Mesendoderm (in vitro differentiated cells): Measurements from ENCODE around the gene C1orf116.

Source experiments
- DNase-seq: peaks from one replicate; pipeline ENCODE4 v3.0.0; 2013
- H2AK5ac ChIP-seq: 2 replicates; pipeline ENCODE4 v1.6.1; 2013; ENCODE audit warnings: low read length, inconsistent platforms
- H2BK120ac ChIP-seq: 2 replicates; pipeline ENCODE4 v1.6.1; 2013; ENCODE audit warnings: low read depth, mild to moderate bottlenecking, low read length, moderate library complexity, mixed read lengths
- H2BK15ac ChIP-seq: replicated peaks from 2 replicates; pipeline ENCODE4 v1.6.1; 2013; ENCODE audit warnings: low read depth, mild to moderate bottlenecking, moderate library complexity
- H2BK5ac ChIP-seq: 2 replicates; pipeline ENCODE4 v1.6.1; 2013; ENCODE audit warnings: low read length, inconsistent platforms
- H3K18ac ChIP-seq: 2 replicates; pipeline ENCODE4 v1.6.1; 2013; ENCODE audit warnings: mild to moderate bottlenecking, low read length, mixed read lengths
- H3K23ac ChIP-seq: one replicate; pipeline ENCODE4 v1.6.1; 2013; ENCODE audit warnings: low read length
- H3K27ac ChIP-seq: 2 replicates; pipeline ENCODE4 v1.5.1; 2013; ENCODE audit warnings: low read depth, mild to moderate bottlenecking, inconsistent platforms, low read length, moderate library complexity
- H3K27me3 ChIP-seq: 2 replicates; pipeline ENCODE4 v1.6.1; 2013; ENCODE audit warnings: low read length, control low read depth, mild to moderate bottlenecking, inconsistent platforms; ENCODE audit not compliant: insufficient read depth, poor library complexity
- H3K36me3 ChIP-seq: 2 replicates; pipeline ENCODE4 v1.6.1; 2013; ENCODE audit warnings: low read length, inconsistent platforms; ENCODE audit not compliant: control insufficient read depth, insufficient read depth
- H3K4ac ChIP-seq: one replicate; pipeline ENCODE4 v1.6.1; 2013; ENCODE audit warnings: low read depth, mild to moderate bottlenecking, low read length, moderate library complexity
- H3K4me1 ChIP-seq: 2 replicates; pipeline ENCODE4 v1.6.1; 2013; ENCODE audit warnings: low read depth, low read length, inconsistent platforms; ENCODE audit not compliant: control insufficient read depth
- H3K4me2 ChIP-seq: 2 replicates; pipeline ENCODE4 v1.6.1; 2013; ENCODE audit warnings: low read length
- H3K4me3 ChIP-seq: 2 replicates; pipeline ENCODE4 v1.5.1; 2013; ENCODE audit warnings: mild to moderate bottlenecking, low read length
- H3K56ac ChIP-seq: one replicate; pipeline ENCODE4 v1.6.1; 2013; ENCODE audit warnings: low read length
- H3K79me1 ChIP-seq: 2 replicates; pipeline ENCODE4 v1.6.1; 2013; ENCODE audit warnings: low read length, inconsistent platforms
- H3K79me2 ChIP-seq: 2 replicates; pipeline ENCODE4 v1.6.1; 2013; ENCODE audit warnings: mild to moderate bottlenecking, low read length; ENCODE audit not compliant: control insufficient read depth, insufficient read depth
- H3K9ac ChIP-seq: 2 replicates; pipeline ENCODE4 v1.6.1; 2013; ENCODE audit warnings: low read length, inconsistent platforms
- H4K5ac ChIP-seq: one replicate; pipeline ENCODE4 v1.6.1; 2013; ENCODE audit warnings: low read length
- H4K8ac ChIP-seq: one replicate; pipeline ENCODE4 v1.6.1; 2013; ENCODE audit warnings: low read depth, mild to moderate bottlenecking, control low read depth, low read length, moderate library complexity
- WGBS: extraction: QIAGEN DNeasy Blood & Tissue Kit; methylation state at CpG from one replicate; pipeline ENCODE4 v1.1.7; 2013; ENCODE audit warnings: low lambda C conversion rate, missing lambda C conversion rate; ENCODE audit not compliant: insufficient coverage; ENCODE audit errors: extremely low coverage; 5-methylcytosine and 5-hydroxymethylcytosine counted together

C1orf116 gene

GRCh38 chr1:207024202-207025145, 8.1 kb downstream of the C1orf116 start:
- H3K4me1 ChIP-seq = peaks cover 14% of the 10 kb centered on the region

GRCh38 chr1:207022996-207023679, 9.4 kb downstream of the C1orf116 start:
- H3K36me3 ChIP-seq = no peaks in the 10 kb centered on the region
- H2BK15ac ChIP-seq = no peak overlapping the region
- no peak overlapping the region for H3K56ac ChIP-seq
- H3K23ac ChIP-seq = no peak overlapping the region
- H2BK120ac ChIP-seq = no peak overlapping the region
- no peak overlapping the region for H3K27ac ChIP-seq
- no peaks in the 10 kb centered on the region for H3K27me3 ChIP-seq
- H3K4me2 ChIP-seq = no peak overlapping the region
- H3K79me1 ChIP-seq = no peaks in the 10 kb centered on the region
- no peak overlapping the region for H3K9ac ChIP-seq
- WGBS = no CpG with 5 or more reads among the region's 8 CpGs
- H4K8ac ChIP-seq = no peak overlapping the region
- no peak overlapping the region for H2AK5ac ChIP-seq
- no peak overlapping the region for H3K4ac ChIP-seq
- no peak overlapping the region for H4K5ac ChIP-seq
- no peak overlapping the region for H3K18ac ChIP-seq
- no peaks in the 10 kb centered on the region for H3K79me2 ChIP-seq
- H3K4me3 ChIP-seq = no peak overlapping the region
- no peak overlapping the region for H2BK5ac ChIP-seq
- DNase-seq = no peak
- peaks cover 11% of the 10 kb centered on the region for H3K4me1 ChIP-seq

More at GRCh38 chr1:207024202-207025145, 8.1 kb downstream of the C1orf116 start:
- Histone ChIP-seq H3K4me2 (no peak overlapping the region), H3K18ac (peak overlapping the region; percentile 76), H2BK120ac (no peak overlapping the region), H3K4ac (peak overlapping the region; percentile 47), H3K4me3 (no peak overlapping the region), H3K79me1 (no peaks in the 10 kb centered on the region), H3K36me3 (no peaks in the 10 kb centered on the region), H2BK15ac (peak overlapping the region; percentile 28), H2AK5ac (peak overlapping the region; percentile 76), H2BK5ac (no peak overlapping the region), H3K23ac (peak overlapping the region; percentile 11), H3K9ac (no peak overlapping the region), H3K79me2 (no peaks in the 10 kb centered on the region), H3K56ac (peak overlapping the region; percentile 35), H4K8ac (peak overlapping the region; percentile 43), H3K27me3 (no peaks in the 10 kb centered on the region), H4K5ac (no peak overlapping the region), H3K27ac (no peak overlapping the region)
- no peak for DNase-seq
- WGBS = no CpG with 5 or more reads among the region's 18 CpGs

- no peak overlapping the region for H3K4me2 ChIP-seq
- H3K18ac ChIP-seq = no peak overlapping the region
- H2BK120ac ChIP-seq = no peak overlapping the region
- no peaks in the 10 kb centered on the region for H3K36me3 ChIP-seq
- no peak overlapping the region for H4K8ac ChIP-seq
- no peaks in the 10 kb centered on the region for H3K79me2 ChIP-seq
- no peak overlapping the region for H2BK15ac ChIP-seq
- no peaks in the 10 kb centered on the region for H3K27me3 ChIP-seq
- no peak overlapping the region for H2AK5ac ChIP-seq
- H3K79me1 ChIP-seq = no peaks in the 10 kb centered on the region
- no peak overlapping the region for H3K9ac ChIP-seq
- H3K23ac ChIP-seq = no peak overlapping the region
- DNase-seq = no peak
- WGBS = no CpG with 5 or more reads among the region's 15 CpGs
- no peak overlapping the region for H2BK5ac ChIP-seq
- no peak overlapping the region for H3K27ac ChIP-seq
- no peak overlapping the region for H3K4ac ChIP-seq
- no peak overlapping the region for H4K5ac ChIP-seq
- H3K56ac ChIP-seq = no peak overlapping the region
- H3K4me1 ChIP-seq = peaks cover 11% of the 10 kb centered on the region
- H3K4me3 ChIP-seq = no peak overlapping the region
These were observed 10.5 kb downstream of the C1orf116 start for GRCh38 chr1:207021876-207022596.

GRCh38 chr1:207021139-207021861, 11.3 kb downstream of the C1orf116 start:
- Histone ChIP-seq H3K79me1 (no peaks in the 10 kb centered on the region), H2BK5ac (no peak overlapping the region), H3K27me3 (no peaks in the 10 kb centered on the region), H3K79me2 (no peaks in the 10 kb centered on the region), H3K36me3 (no peaks in the 10 kb centered on the region), H3K18ac (no peak overlapping the region), H4K8ac (no peak overlapping the region), H3K9ac (no peak overlapping the region), H3K4me3 (no peak overlapping the region), H2AK5ac (no peak overlapping the region), H2BK120ac (no peak overlapping the region), H4K5ac (no peak overlapping the region), H3K4me1 (peaks cover 11% of the 10 kb centered on the region), H2BK15ac (no peak overlapping the region), H3K4ac (no peak overlapping the region), H3K56ac (no peak overlapping the region), H3K4me2 (no peak overlapping the region), H3K27ac (no peak overlapping the region), H3K23ac (no peak overlapping the region)
- peak; percentile 59 for DNase-seq
- WGBS = no CpG with 5 or more reads among the region's 8 CpGs

GRCh38 chr1:207020709-207021107, 11.8 kb downstream of the C1orf116 start:
- no peaks in the 10 kb centered on the region for H3K27me3 ChIP-seq
- no peak overlapping the region for H2BK15ac ChIP-seq
- no peak overlapping the region for H3K4ac ChIP-seq
- no peak overlapping the region for H3K27ac ChIP-seq
- H3K79me1 ChIP-seq = no peaks in the 10 kb centered on the region
- no peak overlapping the region for H3K56ac ChIP-seq
- H2BK5ac ChIP-seq = no peak overlapping the region
- H4K8ac ChIP-seq = no peak overlapping the region
- no peak overlapping the region for H4K5ac ChIP-seq
- H2BK120ac ChIP-seq = no peak overlapping the region
- no peaks in the 10 kb centered on the region for H3K79me2 ChIP-seq
- no CpG with 5 or more reads among the region's 4 CpGs for WGBS
- H3K9ac ChIP-seq = no peak overlapping the region
- H3K36me3 ChIP-seq = no peaks in the 10 kb centered on the region
- no peak for DNase-seq
- H3K4me1 ChIP-seq = peaks cover 11% of the 10 kb centered on the region
- no peak overlapping the region for H3K23ac ChIP-seq
- no peak overlapping the region for H3K4me2 ChIP-seq
- H3K4me3 ChIP-seq = no peak overlapping the region
- H2AK5ac ChIP-seq = no peak overlapping the region
- no peak overlapping the region for H3K18ac ChIP-seq
